Measurements from ENCODE around the gene B4GALT1. TPM values are rescaled to one million over a fixed set of nuclear protein-coding genes. Genes with fewer than 3 reads are reported as not detected.
A peak's percentile ranks its signal among the peaks of the same experiment; 100 is the strongest.

The B4GALT1 gene
- total RNA-seq, 1 donor from 2014 or later, result 14.1 TPM

DNA sequence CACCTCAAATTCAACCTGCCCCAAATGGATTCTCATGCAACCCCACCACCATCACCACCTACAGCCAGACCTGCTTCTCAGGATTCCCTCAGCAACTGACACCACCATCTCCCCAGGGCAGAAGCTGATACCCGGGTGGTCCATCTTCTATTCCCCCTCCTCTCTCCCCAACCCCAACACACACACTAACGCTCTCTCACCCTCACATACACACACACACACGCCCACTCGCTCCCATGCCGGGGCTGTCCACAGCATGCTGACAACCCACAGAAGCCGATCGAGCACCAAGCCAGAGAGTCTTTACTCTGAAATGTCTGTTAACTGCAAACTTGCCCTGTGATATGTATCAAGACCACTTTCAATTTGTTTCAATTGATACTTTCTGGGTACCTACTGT is 28.4 kb downstream of the B4GALT1 start:
- DNase-seq, result no peak

DNA sequence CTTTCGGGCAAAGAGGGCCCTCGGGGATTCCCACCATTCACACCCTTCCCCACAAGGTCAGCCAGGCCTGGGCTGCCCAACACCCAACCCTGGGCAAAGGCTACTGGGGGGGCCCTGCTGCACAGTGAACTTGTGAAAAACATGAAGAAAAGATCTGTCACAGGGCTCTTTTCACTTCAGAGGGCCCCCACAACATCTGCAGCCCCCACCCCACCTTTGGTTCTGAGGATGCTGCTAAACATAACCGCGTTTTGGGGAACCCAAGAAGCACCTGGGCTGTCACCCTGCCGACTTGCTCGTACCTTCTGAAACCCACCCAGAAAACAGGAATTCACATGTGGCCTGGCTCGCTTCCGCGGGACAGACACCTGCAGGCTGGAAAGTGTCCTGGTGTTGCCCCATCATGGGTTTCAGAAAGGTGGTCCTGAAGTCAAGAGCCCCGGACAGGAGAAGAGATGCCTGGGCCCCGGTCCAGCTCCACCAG is 29.3 kb downstream of the B4GALT1 start:
- DNase-seq, result no peak

DNA sequence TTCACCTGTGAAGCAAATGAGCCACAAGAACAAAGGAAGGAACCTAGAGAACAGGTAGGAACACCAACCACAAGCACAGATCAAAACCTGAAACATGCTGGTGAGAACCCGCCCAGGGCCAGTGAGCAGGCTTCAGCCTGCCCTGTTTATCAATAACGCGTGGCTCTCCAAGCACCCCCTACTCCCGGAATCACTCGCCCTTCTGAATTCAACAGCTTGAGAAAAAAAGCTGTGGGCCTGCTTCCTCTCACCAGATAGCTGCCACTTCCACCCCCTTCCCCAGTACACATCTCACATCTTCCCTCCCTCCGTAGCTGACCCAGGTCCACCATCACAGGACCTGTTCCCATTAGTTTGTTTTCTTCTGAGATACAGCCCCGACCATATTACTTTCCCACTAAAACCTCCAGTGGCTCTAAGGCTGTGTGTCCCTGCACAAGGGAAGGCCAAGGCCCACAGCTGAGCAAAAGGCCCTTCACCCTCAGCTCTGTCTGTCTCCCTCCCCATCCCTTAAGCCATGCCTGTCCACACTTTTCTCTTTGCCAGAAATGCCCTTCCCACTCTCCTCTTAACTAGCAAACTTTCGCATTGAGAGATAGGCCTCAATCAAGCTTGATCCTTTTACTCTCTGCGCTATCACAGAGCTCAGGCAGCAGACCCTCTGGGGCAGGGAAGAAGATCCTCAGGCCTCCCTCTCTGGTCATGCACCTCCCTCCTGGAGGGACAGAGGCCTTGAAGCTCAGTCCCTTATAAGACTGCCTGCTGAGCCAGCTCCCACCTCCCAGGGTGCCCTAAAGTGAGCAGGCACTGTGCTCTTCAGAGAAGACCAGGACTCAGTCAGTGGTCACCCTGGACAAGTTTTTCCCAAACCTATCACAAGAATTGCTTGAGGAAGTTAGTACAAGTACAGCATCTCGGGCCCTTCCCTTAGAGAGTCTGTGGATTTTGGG is 30.1 kb downstream of the B4GALT1 start:
- no peak for DNase-seq

DNA sequence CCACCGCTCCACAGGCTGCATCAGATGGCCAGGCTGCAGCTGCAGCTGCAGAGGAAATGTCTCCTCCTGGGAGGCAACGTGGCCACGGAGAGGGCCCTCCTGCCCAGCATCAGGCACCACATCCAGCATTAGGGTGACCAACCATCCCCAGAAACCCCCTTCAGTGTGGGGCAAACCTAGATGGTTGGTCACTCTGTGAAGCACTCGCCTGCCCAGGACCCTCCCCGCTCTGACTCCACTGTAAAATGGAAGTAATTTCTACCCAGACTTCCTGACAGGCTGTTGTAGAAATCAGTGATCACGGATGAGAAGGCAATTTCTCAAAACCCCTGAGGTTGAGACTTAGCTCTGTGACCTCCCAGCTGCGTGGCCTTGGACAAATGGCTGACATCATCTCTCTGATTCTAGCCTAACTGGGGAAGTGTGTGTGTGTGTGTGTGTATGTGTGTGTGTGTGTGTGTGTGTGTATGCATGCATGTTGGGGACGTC is 31.6 kb downstream of the B4GALT1 start:
- peak; percentile 71 for DNase-seq

DNA sequence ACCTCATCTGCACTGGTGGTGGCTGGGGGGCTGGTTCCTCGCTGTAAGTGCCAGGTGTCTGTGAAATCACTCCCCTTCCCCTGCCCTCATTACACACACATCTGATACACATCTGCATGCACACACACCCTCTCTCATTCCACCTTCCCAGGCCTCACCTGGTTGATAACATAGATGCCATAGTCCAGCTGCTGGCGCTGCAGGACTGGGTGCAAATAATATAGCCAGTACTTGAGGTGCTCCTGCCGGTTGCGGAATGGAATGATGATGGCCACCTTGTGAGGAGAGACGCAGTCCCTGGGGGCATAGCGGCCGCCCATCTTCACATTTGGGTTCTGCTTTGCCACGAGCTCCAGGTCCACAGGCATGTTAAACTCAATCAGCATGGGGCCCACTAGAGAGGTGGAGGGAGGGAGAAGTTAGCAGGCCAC is 32.1 kb downstream of the B4GALT1 start:
- DNase-seq, result no peak

DNA sequence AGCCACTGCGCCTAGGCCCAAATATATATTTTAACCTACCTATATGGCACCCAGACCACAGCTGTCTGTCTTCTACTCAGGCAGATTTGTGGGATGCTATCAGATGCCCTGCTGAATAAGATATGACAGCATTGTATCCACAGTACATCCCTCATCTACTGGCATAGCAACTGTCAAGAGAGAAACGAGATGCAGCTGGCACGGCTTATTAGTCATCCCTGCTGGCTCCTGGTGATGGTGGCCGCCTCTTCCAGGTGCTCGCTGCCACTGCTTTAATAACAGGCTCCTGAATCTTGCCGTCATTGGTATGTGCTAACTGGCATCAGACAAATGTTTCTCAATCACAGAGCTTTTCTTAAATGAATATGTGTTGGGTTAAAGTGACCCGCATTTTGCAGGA is 34.0 kb downstream of the B4GALT1 start:
- DNase-seq, result no peak

DNA sequence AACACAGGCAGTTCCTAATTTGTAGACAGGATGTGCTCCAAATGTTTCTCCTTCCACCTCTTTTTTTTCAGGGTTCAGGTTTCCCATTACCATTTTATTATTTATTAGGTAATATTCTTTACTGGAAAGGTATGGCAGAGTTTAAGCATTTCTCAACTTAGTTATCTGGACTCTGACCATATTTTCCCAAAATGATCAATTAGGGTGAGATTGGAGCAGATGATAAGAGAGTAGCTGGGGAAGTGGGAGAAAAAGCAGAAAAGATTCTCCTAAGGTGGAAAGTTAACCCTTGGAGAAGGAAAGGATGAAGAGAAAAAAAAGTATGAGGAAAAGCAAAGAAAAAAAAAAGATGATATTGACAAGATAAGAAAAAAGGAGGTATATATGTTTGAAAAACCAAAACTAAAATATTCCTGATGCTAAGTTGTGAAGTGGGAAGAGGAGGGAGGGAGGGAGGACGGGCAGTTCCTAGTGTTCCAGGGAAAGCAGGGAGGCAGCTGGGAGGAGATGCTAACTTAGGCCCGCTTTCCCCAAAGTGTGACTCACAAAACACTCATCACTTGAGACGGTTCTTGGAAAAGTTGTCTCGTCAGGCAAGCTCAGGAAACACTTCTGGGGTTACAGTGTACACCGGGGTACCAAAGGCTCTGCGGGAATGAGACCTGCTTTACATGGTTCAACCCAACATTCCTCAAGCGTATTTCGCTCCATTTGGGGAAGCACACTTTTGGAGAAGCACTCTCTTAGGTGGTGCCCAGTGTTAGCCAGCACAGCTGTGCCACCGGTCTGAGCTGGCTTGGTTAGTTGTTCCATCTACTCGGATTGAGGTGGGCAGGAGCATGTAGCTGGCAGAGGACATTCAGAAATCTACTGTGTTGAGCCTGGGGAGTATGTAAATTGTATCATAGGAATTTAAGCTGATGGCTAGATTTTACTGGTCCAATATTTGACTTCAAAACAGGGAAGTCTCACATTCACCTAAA is 35.1 kb downstream of the B4GALT1 start:
- peak; percentile 49 for DNase-seq

DNA sequence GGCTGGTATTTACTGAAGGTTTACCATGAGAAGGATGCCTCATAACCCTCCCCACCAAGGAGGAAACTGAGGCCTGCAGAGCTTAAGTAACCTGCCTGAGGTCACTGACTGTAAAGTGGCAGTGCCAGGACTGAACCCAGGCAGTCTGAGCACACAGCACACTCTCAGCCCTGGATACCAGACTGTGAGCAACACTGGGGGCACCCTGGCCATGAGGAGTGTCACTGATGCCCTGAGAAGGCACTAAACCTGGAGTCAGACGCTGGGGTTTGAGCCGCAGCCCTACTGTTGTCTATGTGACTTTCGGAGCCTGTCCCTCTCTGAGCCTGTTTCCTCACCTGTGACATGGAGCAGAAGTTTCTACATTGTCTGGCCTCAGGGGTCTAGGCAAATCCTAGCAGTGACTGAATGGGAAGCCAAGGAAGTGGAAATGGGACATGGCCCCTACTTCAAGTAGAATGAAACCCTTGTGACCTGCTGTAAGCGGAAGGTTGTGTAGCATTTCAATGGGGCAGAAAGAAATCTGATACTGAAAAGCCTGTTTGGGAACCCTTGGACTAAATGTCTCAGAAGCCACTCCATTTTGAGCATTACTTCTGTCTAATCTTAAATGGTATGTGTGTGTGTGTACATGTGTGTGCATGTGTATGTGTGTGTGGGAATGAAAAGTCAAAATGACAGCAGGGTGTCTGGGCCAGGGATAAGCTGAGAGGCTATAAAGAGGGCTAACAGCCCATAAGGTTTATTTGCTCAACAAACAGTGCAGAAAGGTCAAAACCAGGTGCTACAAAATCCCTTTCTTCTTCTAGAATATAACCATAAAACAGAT is 36.0 kb downstream of the B4GALT1 start:
- no peak for DNase-seq

DNA sequence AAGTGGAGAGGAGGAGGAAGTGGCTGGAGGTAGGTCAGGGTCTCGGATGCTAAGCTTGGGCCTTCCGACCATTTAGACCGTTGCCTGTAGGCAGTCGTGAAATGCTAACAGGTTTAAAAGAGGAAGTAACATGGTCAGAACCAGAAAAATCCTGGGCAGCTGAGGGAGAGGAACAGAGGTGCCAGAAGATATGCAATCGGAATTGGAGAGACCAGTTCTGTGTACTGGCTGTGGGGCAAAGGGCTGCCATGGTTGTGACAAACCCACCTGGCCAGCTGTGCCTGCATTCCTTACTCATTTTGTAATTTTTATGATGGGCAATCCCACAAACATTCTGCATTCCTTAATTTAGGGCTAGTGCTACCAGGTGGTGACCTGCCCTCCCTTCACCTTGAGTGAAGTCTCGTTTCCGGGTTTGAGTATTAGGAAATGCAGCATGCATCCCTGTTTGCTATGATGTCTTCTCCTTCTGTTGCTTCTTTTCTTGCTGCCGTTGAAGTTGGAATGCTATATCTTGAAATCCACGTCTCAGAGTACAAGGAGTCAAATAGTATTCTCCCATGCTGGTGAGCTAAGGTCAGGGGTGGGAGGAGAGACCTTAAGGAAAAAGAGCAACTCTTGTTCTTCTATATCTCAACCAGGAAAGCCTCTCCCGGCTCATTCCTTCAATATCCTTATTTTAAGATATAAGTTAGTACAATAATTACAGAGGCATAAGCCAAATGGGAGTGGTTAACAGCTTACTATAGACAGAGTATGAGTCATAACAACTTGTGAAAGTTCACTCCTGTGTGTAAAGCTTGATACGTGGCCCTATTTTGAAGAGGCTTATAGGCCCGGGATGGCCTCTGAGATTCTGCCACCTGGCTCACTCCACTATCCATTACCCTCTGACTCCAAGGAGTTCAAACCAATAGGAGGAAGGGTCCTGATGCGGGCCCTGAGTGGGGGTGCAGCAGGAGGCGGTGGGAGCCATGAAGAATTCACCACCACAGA is 37.0 kb downstream of the B4GALT1 start:
- peak; percentile 57 for DNase-seq

DNA sequence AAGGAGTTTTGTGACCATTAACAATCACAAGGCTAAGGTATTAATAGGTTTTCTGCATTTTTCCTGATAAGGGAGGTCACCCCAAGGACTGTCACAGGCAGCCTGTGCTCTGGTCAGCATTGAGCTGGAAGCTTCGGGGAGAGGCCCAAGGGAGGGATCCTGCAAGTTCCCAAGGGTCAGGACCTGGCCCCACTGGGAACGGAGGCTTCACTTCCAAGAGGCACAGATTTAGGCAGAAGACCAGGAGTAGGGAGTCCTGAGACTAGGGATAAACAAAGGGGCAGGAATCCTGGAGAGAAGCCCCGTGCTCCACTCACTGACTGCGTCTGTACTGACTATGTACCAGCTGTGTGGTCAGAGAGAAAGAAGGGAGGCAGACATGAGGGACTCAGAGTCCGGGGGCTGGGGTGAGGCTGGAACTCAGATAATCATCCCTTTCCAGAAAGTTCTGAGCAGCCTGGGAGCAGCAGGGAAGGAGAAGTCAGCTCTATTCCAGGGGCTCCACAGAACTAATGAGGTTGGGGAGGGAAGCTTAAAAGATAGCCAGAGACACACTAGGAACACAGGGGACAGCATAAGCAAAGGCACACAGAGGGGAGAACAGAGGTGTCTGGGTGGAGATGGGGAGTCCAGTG is 37.8 kb downstream of the B4GALT1 start:
- DNase-seq, result no peak

DNA sequence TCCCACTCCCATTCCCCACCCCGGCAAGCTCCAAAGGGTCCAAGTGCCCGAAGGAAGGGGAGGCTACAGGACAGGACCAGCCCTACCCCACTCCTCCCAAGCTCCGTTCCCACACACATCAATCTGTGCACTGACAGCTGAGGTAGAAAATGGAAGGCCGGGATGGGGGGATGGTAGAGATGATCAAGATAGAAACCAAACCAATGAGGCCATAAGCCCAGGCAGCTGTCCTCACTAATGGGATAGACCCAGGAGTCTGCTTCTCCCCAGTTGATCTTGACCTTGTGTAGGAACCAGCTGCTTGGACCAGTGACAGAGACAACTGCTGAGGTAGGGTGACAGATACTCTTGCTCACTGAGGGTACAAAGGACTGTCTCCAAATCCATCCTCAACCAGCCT is 38.6 kb downstream of the B4GALT1 start:
- no peak for DNase-seq

DNA sequence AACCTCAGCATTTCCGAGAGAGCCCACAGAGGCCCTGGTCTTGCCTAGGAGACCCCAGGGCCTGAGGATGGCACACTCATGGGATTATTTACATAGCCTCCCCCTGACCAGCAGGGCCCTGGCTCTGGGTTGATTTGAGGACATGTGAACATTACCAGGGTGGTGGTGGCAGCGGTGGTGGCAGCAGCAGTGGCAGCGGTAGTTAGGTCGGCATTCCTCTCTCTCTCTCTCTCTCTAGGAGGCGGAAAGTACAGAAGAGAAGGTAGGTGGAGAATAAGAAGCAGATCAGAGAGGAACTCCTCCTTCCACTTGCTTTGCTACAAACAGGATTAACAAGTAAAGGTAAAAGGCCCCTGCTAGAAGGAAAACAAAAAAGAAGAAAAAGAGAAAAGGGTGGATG is 39.3 kb downstream of the B4GALT1 start:
- DNase-seq, result no peak

DNA sequence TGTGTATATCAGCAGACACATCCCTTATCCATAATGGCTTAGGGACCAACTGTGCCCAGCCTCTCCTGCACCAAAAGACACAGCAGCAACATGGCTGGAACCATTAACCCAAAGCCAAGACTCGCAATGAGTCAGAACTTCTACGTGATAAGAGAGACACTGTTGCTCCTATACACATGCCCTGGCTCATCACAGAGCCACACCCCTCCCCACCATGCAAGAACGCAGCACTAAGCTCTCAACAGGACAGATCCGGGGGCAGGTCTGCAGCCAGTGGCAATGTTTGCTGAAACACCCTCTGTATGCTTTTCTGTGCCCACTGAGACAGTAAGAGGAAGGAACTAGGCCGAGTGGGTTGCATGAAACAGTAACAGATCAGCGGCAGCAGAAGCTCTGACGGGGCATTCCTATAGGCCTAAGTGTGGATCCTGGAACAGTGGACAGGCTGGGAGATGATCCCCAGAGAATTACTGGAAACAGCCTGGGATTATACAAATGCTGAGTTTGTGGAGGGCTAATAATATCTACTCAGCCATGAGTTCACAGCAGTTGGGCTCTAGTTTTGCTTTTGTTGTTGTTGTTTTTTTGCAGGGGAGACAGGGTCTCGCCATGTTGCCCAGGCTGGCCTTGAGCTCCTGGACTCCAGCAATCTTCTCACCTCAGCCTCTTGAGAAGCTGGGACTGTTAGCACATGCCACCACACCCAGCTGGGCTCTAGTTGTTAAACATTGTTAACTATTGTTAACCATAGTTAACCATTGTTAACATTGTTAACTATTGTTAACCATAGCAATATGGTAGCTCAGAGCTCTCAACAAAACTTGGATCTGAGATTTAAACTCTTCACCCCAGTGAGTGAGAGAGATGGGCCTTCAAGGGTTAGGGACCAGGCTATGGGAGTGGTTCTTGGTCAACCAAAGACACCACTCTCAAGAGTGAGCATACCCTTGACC is 41.0 kb downstream of the B4GALT1 start:
- DNase-seq, result no peak

DNA sequence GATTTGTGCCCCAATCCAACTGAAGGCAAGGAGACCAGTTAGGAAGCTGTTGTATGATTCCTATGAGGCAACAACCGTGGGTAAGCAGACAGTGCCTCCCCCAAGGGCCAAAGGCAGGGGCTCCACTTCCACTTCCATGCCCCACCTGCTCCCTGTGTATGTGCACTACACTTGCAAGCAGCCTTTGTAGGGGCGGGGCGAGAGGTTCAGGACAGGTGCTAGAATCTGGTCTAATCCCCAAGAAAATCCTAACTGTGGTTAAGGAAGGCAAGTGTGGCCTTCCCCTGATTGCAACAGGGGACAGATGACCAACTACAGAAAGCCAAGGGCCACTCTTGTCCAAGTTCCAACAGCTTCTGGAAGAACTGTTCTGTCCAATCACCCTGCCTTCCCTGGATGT is 41.7 kb downstream of the B4GALT1 start:
- no peak for DNase-seq

DNA sequence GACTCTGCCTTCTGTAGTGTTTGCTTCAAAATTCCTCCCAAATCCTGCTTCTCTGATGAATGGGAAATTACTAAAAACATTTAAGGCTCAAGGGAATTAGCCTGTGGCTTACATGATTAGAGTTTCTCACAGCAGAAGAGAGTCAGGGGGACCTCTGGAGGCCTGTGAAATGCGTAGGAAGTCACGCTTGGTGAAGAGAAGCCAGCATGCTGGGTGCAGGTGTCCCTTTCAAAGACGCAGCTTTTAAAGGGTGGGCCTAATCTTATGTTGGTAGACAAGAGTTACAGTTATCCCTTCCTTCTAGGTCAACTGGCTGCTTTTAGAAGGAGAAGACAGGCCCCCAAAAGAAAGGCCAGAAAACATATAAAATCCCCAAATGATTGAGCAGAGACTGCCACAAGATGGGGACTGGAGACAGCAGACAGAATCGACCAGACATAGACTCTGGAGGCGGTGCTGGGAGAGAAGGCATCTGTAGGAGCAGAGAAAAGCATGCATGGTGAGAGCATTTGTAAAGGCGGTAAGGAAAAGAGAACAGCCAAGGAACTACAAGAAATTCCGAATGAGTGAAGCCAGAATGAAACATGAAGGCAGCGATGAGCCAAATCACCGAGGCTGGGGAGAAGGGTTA is 42.3 kb downstream of the B4GALT1 start:
- DNase-seq, result no peak

DNA sequence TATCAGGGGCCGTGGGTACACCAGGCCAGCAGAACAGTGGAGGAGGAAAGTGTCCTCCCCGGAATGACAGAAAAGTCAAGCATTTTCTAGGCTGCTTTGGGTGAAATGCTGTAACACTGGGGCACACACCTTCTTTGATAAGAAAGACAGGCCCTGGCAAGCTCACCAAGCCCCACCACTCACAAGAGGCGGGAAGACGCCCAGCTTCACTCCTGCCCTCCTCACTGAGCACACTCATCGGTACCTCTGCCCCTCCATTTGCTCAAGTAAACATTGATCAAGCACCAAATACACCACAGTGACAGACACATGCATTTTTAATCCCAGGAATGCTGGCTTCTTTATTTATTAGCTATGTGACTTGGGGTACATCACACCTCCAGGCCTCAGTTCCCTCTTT is 43.1 kb downstream of the B4GALT1 start:
- DNase-seq, result no peak

DNA sequence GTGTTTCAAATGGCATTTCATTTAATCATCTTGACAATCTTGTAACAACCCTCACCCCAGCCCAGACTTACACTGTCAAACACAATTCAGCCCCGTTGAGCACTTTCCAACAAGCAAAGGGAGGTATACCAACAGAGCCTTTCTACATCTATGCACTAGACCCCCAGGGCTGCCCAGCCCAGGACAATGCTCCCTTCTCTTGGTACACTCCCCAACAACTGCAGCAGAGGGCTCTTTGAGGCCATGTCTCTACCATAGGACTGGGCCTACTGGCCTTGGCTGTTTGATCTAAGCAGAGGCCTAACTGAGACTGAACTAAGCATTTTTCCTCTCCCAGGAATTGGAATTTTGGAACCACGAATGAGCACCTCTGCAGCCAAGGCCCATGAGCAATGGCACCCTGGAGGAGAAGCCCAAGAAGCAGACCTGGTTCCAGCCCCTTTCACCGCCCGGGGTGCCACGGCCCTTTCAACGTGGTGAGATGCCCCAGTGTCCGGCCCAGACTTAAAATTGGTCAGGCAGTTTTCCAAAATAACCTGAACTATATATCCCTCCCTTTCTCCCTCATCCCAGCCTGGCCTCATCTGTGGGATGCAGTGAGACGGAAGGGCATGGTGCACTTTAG is 43.6 kb downstream of the B4GALT1 start:
- DNase-seq, result no peak

DNA sequence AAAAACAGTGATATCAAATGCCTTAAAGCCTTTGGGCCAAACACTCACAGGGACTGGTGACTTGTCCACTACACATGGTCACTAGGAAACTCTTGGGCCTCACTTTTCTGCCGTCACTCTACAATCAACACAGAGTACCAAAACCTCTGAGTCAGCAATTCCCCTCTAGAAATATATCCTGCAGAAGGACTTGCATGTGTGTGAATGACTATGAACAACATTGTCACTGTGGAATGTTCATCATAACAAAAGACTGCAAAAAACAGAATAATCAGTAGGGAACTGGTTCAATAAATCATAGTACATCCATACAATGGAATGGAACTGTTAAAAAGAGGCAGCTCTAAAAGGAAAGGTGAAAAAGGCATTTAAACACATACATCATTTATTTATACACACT is 46.5 kb downstream of the B4GALT1 start:
- DNase-seq, result peak; percentile 48
